GM12874 (cell line): ENCODE data around the gene TNIK.

ENCODE experiments used
- CTCF ChIP-seq: IDR thresholded peaks from 2 replicates; pipeline ENCODE4 v1.5.1; 2011; ENCODE audit warnings: low read depth, mild to moderate bottlenecking, control low read depth, low read length, moderate library complexity; ENCODE audit not compliant: insufficient read depth

The TNIK gene

GRCh38 chr3:171459942-171460724 is at the start of gene TNIK:
TNIK (minus strand) TSS chr3:171460405; CDS start chr3:171460063, 342 bp downstream.
- TF ChIP-seq CTCF, result 0 out of 2 replicates have a peak, but pooled peaks have one; percentile 13

- TF ChIP-seq CTCF, result no peak
These were observed 48.5 kb upstream of the TNIK start for GRCh38 chr3:171508676-171509075.

GRCh38 chr3:171508206-171508605 is 48.0 kb upstream of the TNIK start:
- no peak for TF ChIP-seq CTCF

DNA sequence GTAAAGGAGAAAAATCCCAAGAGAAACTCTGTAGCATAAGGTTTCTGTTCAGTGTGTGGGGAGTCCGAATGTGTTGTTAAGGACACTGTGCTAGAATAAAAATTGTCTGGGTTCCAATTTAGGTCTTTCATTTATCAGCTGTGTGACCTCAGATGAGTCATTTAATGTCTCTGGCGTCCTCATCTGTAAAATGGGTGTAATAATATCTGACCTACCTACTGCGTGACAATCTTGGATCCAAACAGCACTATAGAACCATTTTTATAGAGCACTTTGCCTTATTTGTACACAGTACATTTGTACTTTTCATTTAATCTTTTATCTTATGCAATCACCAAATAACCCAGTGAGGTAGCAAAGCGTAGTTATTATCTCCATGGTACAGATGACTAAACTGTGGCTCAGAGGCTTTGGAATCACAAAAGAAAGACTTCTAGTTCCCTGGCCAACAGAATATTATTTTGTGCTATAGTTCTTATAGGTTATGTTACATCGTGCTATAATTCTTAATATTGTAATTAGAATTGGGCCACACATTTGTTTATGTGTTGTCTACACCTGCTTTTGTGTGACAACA is 46.6 kb upstream of the TNIK start:
- no peak for TF ChIP-seq CTCF

GRCh38 chr3:171505822-171506333 is 45.7 kb upstream of the TNIK start:
- TF ChIP-seq CTCF, result no peak

- TF ChIP-seq CTCF, result no peak
These were observed 44.2 kb upstream of the TNIK start for GRCh38 chr3:171504376-171504775.

GRCh38 chr3:171503817-171504216 is 43.6 kb upstream of the TNIK start:
- TF ChIP-seq CTCF, result no peak
